Bronchial epithelial cell (primary cell): ENCODE measurements around the gene C9orf153. TPM values are rescaled to one million over a fixed set of nuclear protein-coding genes. Genes with fewer than 3 reads are reported as not detected.
"Not testable (repeated sequence)": the region's sequence is repeated elsewhere in the genome, so short reads cannot be mapped to it uniquely, and the experiment has no call there.

ENCODE experiments used
- DNase-seq: peaks from one replicate; pipeline ENCODE4 v3.0.0-alpha.2; 2010; ENCODE audit warnings: low read depth
- FAIRE-seq: peaks from 2 replicates; lab custom pipeline; 2011; peaks lifted over from hg19 to GRCh38; lab: Jason Lieb, UNC
- H3K27me3 ChIP-seq: 2 replicates; pipeline ENCODE4 v1.5.1; 2011; ENCODE audit warnings: low read length; ENCODE audit not compliant: control insufficient read depth, insufficient read depth
- H3K36me3 ChIP-seq: 2 replicates; pipeline ENCODE4 v1.5.1; 2011; ENCODE audit warnings: low read length; ENCODE audit not compliant: control insufficient read depth, insufficient read depth
- H3K4me3 ChIP-seq: 2 replicates; pipeline ENCODE4 v1.5.1; 2011; ENCODE audit warnings: mild to moderate bottlenecking, low read depth, low read length, control low read depth
- CTCF ChIP-seq: IDR thresholded peaks from 2 replicates; pipeline ENCODE4 v1.5.1; 2011; ENCODE audit warnings: mild to moderate bottlenecking, moderate library complexity, low read length, control low read depth, inconsistent platforms; ENCODE audit not compliant: insufficient read depth, severe bottlenecking
- total RNA-seq: library from RNA; depleted of rRNA; stranded (reverse); fragments of >200 nt; gene quantifications from 2 replicates; pipeline ENCODE4 v1.2.1, GENCODE V29; 2014

C9orf153 gene
- total RNA-seq, 1 donor from 2014 or later: 0.26 TPM

GRCh38 chr9:86207193-86207592, 52.3 kb downstream of the C9orf153 start:
- Histone ChIP-seq H3K4me3 (no peak overlapping the region), H3K36me3 (no peaks in the 10 kb centered on the region), H3K27me3 (no peaks in the 10 kb centered on the region)
- no peak for DNase-seq
- FAIRE-seq: no peak
- TF ChIP-seq CTCF: no peak

GRCh38 chr9:86202338-86202882, 57.0 kb downstream of the C9orf153 start:
- DNase-seq: peak; percentile 55
- Histone ChIP-seq H3K4me3 (no peak overlapping the region), H3K27me3 (no peaks in the 10 kb centered on the region), H3K36me3 (no peaks in the 10 kb centered on the region)
- FAIRE-seq: no peak
- TF ChIP-seq CTCF: peak; percentile 75

GRCh38 chr9:86201474-86202337, 57.8 kb downstream of the C9orf153 start:
- no peak for TF ChIP-seq CTCF
- peak; percentile 99 for FAIRE-seq
- DNase-seq: no peak
- Histone ChIP-seq H3K4me3 (no peak overlapping the region), H3K36me3 (no peaks in the 10 kb centered on the region), H3K27me3 (no peaks in the 10 kb centered on the region)

- FAIRE-seq (no peak), DNase-seq (no peak)
- Histone ChIP-seq H3K36me3 (no peaks in the 10 kb centered on the region), H3K27me3 (no peaks in the 10 kb centered on the region), H3K4me3 (no peak overlapping the region)
- no peak for TF ChIP-seq CTCF
Measured at GRCh38 chr9:86200599-86201162, 58.8 kb downstream of the C9orf153 start.

GRCh38 chr9:86193088-86193487, 66.4 kb downstream of the C9orf153 start:
- Histone ChIP-seq H3K4me3 (no peak overlapping the region), H3K27me3 (no peaks in the 10 kb centered on the region), H3K36me3 (no peaks in the 10 kb centered on the region)
- FAIRE-seq (no peak), DNase-seq (no peak)
- no peak for TF ChIP-seq CTCF

GRCh38 chr9:86190700-86191099, 68.8 kb downstream of the C9orf153 start:
- H3K4me3 ChIP-seq, H3K36me3 ChIP-seq, DNase-seq, FAIRE-seq, H3K27me3 ChIP-seq: not testable (repeated sequence)
